H1 (cell line): Measurements from ENCODE around the gene PIGS. TPM values are rescaled to one million over a fixed set of nuclear protein-coding genes. Genes with fewer than 3 reads are reported as not detected.

Experiments used
- CEBPB ChIP-seq: IDR thresholded peaks from 2 replicates; pipeline ENCODE4 v1.6.1; 2012; ENCODE audit warnings: low read depth, low read length
- CHD7 ChIP-seq: fragments of 300-600 bp; sonication (generic); IDR thresholded peaks from 2 replicates; pipeline ENCODE4 v1.7.1; 2012; ENCODE audit warnings: low read length, moderate library complexity, mild to moderate bottlenecking, inconsistent platforms; ENCODE audit not compliant: insufficient replicate concordance
- CREB1 ChIP-seq: IDR thresholded peaks from 2 replicates; pipeline ENCODE4 v1.6.1; 2012; ENCODE audit warnings: inconsistent platforms
- EZH2 ChIP-seq: fragments of 200-600 bp; sonication (generic); IDR thresholded peaks from 2 replicates; pipeline ENCODE4 v1.7.1; 2012; ENCODE audit warnings: low read depth, mild to moderate bottlenecking, moderate library complexity, low read length, inconsistent platforms; ENCODE audit not compliant: severe bottlenecking
- NANOG ChIP-seq: IDR thresholded peaks from 2 replicates; pipeline ENCODE4 v1.6.1; 2011; ENCODE audit warnings: low read length, low read depth, mild to moderate bottlenecking, inconsistent platforms; ENCODE audit not compliant: insufficient read depth, poor library complexity, severe bottlenecking
- POLR2A ChIP-seq, 2 experiments: IDR thresholded peaks; 1 replicate in 1 of 2; 2 replicates in 1 of 2; pipeline ENCODE4 v1.6.1; 2011; ENCODE audit warnings: low read depth in 2 of 2, low read length in 2 of 2, mild to moderate bottlenecking in 2 of 2; ENCODE audit errors: control extremely low read depth in 1 of 2
- RBBP5 ChIP-seq: IDR thresholded peaks from 2 replicates; pipeline ENCODE4 v1.7.1; 2012; ENCODE audit warnings: low read depth, mild to moderate bottlenecking, inconsistent platforms, low read length, moderate library complexity, borderline replicate concordance
- ZNF274 ChIP-seq: IDR thresholded peaks from 2 replicates; pipeline ENCODE4 v1.7.0; 2012; ENCODE audit warnings: low read length, borderline replicate concordance; ENCODE audit errors: extremely low read depth
- polyA plus RNA-seq, 7 experiments: library from polyadenylated mRNA; depleted of rRNA in 3 of 7; stranded (reverse) in 5 of 7; unstranded in 2 of 7; fragments of >200 nt in 5 of 7; fragments of 200-250 nt in 2 of 7; gene quantifications; 1 replicate in 5 of 7; 2 replicates in 1 of 7; 4 replicates in 1 of 7; pipeline versions ENCODE4 v1.2.1 to v1.2.3, GENCODE V29; 2011 to 2013; ENCODE audit warnings: missing spikeins in 2 of 7, mixed read lengths in 2 of 7
- total RNA-seq: library from RNA; stranded (reverse); fragmentation: NEBNext Ultra II Directional; extraction: Animal tissue kit (Norgen Biotek cat#: 25700); gene quantifications from 2 replicates; pipeline ENCODE4 v1.2.1, GENCODE V29; 2021

The PIGS gene
- total and polyA plus RNA-seq, 2 of the 8 experiments (the other 6 are each of a cell fraction or from before 2014, with no cell fraction given): 44.3 to 50.6 TPM

GRCh38 chr17:28505986-28506665 is 65.2 kb downstream of the PIGS start, which contains the start of gene FOXN1 (continued):
- TF ChIP-seq CHD7 (no peak), NANOG (no peak), CEBPB (no peak), ZNF274 (no peak), RBBP5 (no peak), POLR2A (IDR thresholded peaks at IDR 0.05; ENCODE audit: control extremely low read depth in 1 of 2, low read depth in 2 of 2, low read length in 2 of 2) (no peak), CREB1 (no peak), EZH2 (no peak)
